Smooth muscle cell (in vitro differentiated cells): Measurements from ENCODE around the gene ARHGEF38. TPM values are rescaled to one million over a fixed set of nuclear protein-coding genes. Genes with fewer than 3 reads are reported as not detected.

Source experiments
- DNase-seq: peaks from one replicate; lab custom pipeline; 2025; ENCODE audit not compliant: unreplicated experiment; lab: John Stamatoyannopoulos, UW
- H2AFZ ChIP-seq: fragments of 200-600 bp; sonication (generic); 2 replicates; pipeline ENCODE4 v1.6.0; 2016; ENCODE audit warnings: antibody characterized with exemption, low read depth, mild to moderate bottlenecking
- H3F3A ChIP-seq: fragments of 200-600 bp; sonication (generic); 2 replicates; pipeline ENCODE4 v1.6.0; 2017; ENCODE audit warnings: antibody characterized with exemption, low read depth
- H3K27ac ChIP-seq: fragments of 200-600 bp; sonication (generic); 2 replicates; pipeline ENCODE4 v1.5.1; 2016; ENCODE audit warnings: low read depth, mild to moderate bottlenecking
- H3K27me3 ChIP-seq: fragments of 200-600 bp; sonication (generic); 2 replicates; pipeline ENCODE4 v1.6.1; 2016; ENCODE audit warnings: low read depth, mild to moderate bottlenecking
- H3K36me3 ChIP-seq: fragments of 200-600 bp; sonication (generic); 2 replicates; pipeline ENCODE4 v1.5.1; 2016; ENCODE audit warnings: low read depth
- H3K4me1 ChIP-seq: fragments of 200-600 bp; sonication (generic); 2 replicates; pipeline ENCODE4 v1.5.1; 2016; ENCODE audit warnings: low read depth
- H3K4me2 ChIP-seq: fragments of 200-600 bp; sonication (generic); 2 replicates; pipeline ENCODE4 v1.6.0; 2016; ENCODE audit warnings: mild to moderate bottlenecking
- H3K4me3 ChIP-seq: fragments of 200-600 bp; sonication (generic); 2 replicates; pipeline ENCODE4 v1.5.1; 2016; ENCODE audit warnings: mild to moderate bottlenecking
- H3K79me2 ChIP-seq: fragments of 200-600 bp; sonication (generic); 2 replicates; pipeline ENCODE4 v1.6.0; 2016; ENCODE audit warnings: low read depth, mild to moderate bottlenecking
- H3K9ac ChIP-seq: fragments of 200-600 bp; sonication (generic); 2 replicates; pipeline ENCODE4 v1.6.0; 2016; ENCODE audit warnings: low read depth
- H3K9me3 ChIP-seq: fragments of 200-600 bp; sonication (generic); replicated peaks from 2 replicates; pipeline ENCODE4 v1.5.1; 2016; ENCODE audit warnings: low read depth
- H4K20me1 ChIP-seq: fragments of 200-600 bp; sonication (generic); 2 replicates; pipeline ENCODE4 v1.6.0; 2016; ENCODE audit warnings: low read depth
- CTCF ChIP-seq: fragments of 200-600 bp; sonication (generic); IDR thresholded peaks from 2 replicates; pipeline ENCODE4 v1.5.1; 2017; ENCODE audit warnings: borderline replicate concordance, mild to moderate bottlenecking, antibody characterized with exemption; ENCODE audit not compliant: insufficient read depth, poor library complexity, severe bottlenecking
- WGBS: methylation state at CpG from one replicate; pipeline ENCODE4 v1.1.7; 2016; ENCODE audit warnings: low lambda C conversion rate; 5-methylcytosine and 5-hydroxymethylcytosine counted together
- polyA plus RNA-seq: library from polyadenylated mRNA; unstranded; fragments of >200 nt; fragmentation: Nextera tagmentation; extraction: Ambion mirVana; gene quantifications from 2 replicates; pipeline ENCODE4 v1.2.1, GENCODE V29; 2016
- total RNA-seq: library from RNA; depleted of rRNA; stranded (reverse); fragments of >200 nt; gene quantifications from 2 replicates; pipeline ENCODE4 v1.2.3, GENCODE V29; 2014

Gene ARHGEF38
- total and polyA plus RNA-seq, 2 experiments from 2014 or later: 0.24 TPM; not detected in 1

DNA sequence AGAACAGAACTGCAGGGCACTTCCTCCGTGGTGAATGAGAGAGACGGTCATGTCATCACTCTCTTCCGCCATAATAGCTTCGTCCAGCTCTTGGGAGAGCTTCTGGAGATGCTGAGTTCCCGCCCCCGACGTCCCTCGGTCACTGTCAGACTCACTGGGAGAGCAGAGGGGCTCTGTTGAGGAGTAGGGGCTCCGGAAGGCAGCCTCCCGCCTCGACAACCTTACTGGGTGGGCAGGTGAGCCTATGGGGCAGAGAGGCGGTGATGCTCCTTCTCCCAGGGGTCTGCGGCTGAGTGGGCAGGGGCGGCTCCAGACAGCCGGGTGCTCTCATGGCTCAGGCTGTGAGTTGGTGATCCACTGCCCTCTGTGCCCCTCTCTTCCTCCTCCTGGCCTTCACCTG is 25.8 kb upstream of the ARHGEF38 start:
- H4K20me1 ChIP-seq: no peaks in the 10 kb centered on the region
- H3K36me3 ChIP-seq: no peaks in the 10 kb centered on the region
- H3K27me3 ChIP-seq: peaks cover 16% of the 10 kb centered on the region
- H3K4me1 ChIP-seq: no peaks in the 10 kb centered on the region
- H3K27ac ChIP-seq: no peak overlapping the region
- H3K9me3 ChIP-seq: no peaks in the 10 kb centered on the region
- 95% methylated on average over 15 of the region's 15 CpGs for WGBS
- H3F3A ChIP-seq: no peaks in the 10 kb centered on the region
- no peak for DNase-seq
- no peak overlapping the region for H2AFZ ChIP-seq
- no peak overlapping the region for H3K4me3 ChIP-seq
- no peaks in the 10 kb centered on the region for H3K79me2 ChIP-seq
- TF ChIP-seq CTCF: no peak
- H3K9ac ChIP-seq: no peak overlapping the region
- H3K4me2 ChIP-seq: no peak overlapping the region

DNA sequence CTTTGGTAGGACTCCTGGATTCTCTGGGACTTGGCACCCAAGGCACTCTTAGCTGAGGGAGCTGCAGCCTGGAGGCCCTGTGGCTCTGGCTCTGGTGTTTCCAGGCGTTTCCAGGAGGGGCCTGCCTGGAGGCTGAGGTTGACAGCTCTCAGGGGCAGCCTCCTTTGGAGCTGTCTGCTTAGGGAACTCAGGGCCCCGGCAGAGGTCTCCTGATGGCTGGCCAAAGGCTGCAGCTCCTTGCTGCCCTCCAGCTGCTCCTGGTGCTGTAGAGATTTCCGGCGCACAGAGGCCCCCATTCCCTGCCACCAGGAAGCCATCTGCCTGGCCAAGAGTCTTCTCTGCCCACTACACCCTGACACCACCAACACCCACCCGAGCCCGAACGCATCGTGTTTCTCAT is 25.3 kb upstream of the ARHGEF38 start:
- no peak overlapping the region for H3K4me3 ChIP-seq
- H3K36me3 ChIP-seq: no peaks in the 10 kb centered on the region
- no peak overlapping the region for H2AFZ ChIP-seq
- 84% methylated on average over 8 of the region's 8 CpGs for WGBS
- no peaks in the 10 kb centered on the region for H3F3A ChIP-seq
- peaks cover 12% of the 10 kb centered on the region for H3K27me3 ChIP-seq
- DNase-seq: no peak
- no peak for TF ChIP-seq CTCF
- no peaks in the 10 kb centered on the region for H3K9me3 ChIP-seq
- H3K4me1 ChIP-seq: no peaks in the 10 kb centered on the region
- no peaks in the 10 kb centered on the region for H3K79me2 ChIP-seq
- H4K20me1 ChIP-seq: no peaks in the 10 kb centered on the region
- no peak overlapping the region for H3K27ac ChIP-seq
- H3K9ac ChIP-seq: no peak overlapping the region
- no peak overlapping the region for H3K4me2 ChIP-seq

DNA sequence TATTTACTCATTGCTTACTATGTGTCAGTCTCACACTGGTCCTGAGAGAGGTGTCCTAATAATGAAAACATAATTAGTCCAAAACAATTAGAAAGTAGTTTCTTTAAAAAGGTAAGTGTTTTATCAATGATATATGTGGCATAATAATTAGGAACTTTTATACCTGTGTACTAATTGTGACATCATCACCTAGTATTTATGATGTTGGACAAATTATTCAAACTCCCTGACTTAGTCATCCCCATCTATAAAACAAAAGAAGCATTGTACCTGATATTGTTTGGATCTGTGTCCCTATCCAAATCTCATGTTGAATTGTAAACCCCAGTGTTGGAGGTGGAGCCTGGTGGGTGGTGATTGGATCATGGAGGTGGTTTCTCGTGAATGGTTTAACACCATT is 15.8 kb upstream of the ARHGEF38 start:
- Histone ChIP-seq H3K9me3 (no peaks in the 10 kb centered on the region), H3K27me3 (peaks cover 15% of the 10 kb centered on the region), H3K36me3 (no peaks in the 10 kb centered on the region), H4K20me1 (no peaks in the 10 kb centered on the region), H2AFZ (no peak overlapping the region), H3F3A (no peaks in the 10 kb centered on the region), H3K27ac (no peak overlapping the region), H3K4me1 (no peaks in the 10 kb centered on the region), H3K4me2 (no peak overlapping the region), H3K9ac (no peak overlapping the region), H3K79me2 (no peaks in the 10 kb centered on the region), H3K4me3 (no peak overlapping the region)
- 100% methylated on average over 1 of the region's 1 CpG for WGBS
- no peak for DNase-seq
- TF ChIP-seq CTCF: no peak

DNA sequence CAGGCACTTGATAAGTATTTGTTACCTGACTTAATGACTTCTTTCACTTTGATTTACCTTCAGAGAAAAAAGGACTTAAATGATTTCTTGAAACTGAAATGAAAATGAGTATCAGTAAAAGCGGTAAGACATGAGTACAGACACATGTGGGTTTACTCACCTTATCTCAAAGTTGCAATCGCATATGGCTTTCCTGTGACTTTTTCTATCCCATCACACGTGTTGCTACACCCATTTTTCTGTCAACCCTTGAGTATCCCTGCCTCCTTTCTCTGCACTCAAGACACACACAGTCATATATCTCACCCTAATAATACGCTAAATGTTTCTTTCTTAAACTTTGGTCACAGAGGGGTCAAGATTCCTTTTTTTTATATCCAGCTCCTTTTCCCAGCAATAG is 11.0 kb upstream of the ARHGEF38 start:
- H3K36me3 ChIP-seq: no peaks in the 10 kb centered on the region
- no peak for DNase-seq
- H3K27ac ChIP-seq: no peak overlapping the region
- no peaks in the 10 kb centered on the region for H3K4me1 ChIP-seq
- no peak overlapping the region for H2AFZ ChIP-seq
- no peak for TF ChIP-seq CTCF
- no peaks in the 10 kb centered on the region for H3K79me2 ChIP-seq
- 75% methylated on average over 4 of the region's 4 CpGs for WGBS
- no peak overlapping the region for H3K4me3 ChIP-seq
- H3K9me3 ChIP-seq: no peaks in the 10 kb centered on the region
- no peak overlapping the region for H3K9ac ChIP-seq
- no peaks in the 10 kb centered on the region for H4K20me1 ChIP-seq
- H3K27me3 ChIP-seq: peaks cover 14% of the 10 kb centered on the region
- H3K4me2 ChIP-seq: no peak overlapping the region
- no peaks in the 10 kb centered on the region for H3F3A ChIP-seq
